GM21390 (cell line): ENCODE data around the gene IL2RG.

Source experiments
- ATAC-seq: cut with Tn5 transposase; IDR thresholded peaks from one replicate; pipeline ENCODE4 v1.9.1; 2021; ENCODE audit not compliant: unreplicated experiment

The IL2RG gene

GRCh38 chrX:71081330-71082123 is 29.9 kb downstream of the IL2RG start:
- ATAC-seq: no peak

GRCh38 chrX:71070531-71070930 is 40.8 kb downstream of the IL2RG start:
- ATAC-seq: no peak

DNA sequence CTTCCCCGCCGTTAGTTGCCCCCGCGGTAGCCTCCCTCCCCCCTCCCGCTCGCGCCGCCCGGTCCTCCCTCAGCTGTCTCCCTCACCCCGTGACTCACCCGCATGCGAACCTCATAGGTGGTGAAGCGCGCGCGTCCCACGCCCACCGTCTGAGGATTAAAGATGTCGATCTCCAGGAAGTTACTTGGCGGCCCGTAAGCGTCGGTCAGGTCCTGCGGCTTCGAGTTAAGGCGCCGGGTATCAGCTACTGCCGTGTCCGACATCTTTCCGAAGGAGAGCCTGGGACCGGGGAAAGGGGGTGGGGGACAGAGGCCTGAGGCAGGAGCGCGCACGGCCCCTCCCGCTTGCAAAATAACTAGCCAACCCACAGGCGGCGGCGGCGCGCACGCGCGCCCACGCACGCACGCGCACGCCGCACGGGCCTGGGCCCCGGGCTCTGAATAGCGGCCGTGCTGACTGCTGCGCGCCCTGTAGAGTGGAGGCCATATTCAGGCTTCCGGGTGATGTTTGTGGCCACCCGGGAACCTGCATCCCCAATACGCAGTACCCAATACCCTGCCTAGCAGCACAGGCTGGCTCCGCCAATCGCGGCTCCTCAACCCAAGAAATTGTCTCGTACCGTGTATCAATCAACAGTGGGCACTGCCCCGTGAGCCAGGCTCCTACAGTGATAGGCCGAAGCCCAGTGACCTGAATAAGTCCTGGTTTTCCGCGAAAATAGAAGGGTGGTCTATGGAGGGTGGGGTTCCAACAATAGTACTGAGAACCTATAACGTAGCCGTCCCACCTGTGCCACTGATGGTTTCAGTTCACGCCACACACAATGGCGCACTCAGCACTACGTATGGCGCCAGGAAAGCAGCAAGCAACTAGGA is 43.1 kb downstream of the IL2RG start, which contains the start of gene SNX12:
Gene SNX12 (minus strand): TSS at position 291 of the 875 bp plus-strand sequence. CDS start 28 bp downstream, at position 263.
- peak; percentile 93 for ATAC-seq

DNA sequence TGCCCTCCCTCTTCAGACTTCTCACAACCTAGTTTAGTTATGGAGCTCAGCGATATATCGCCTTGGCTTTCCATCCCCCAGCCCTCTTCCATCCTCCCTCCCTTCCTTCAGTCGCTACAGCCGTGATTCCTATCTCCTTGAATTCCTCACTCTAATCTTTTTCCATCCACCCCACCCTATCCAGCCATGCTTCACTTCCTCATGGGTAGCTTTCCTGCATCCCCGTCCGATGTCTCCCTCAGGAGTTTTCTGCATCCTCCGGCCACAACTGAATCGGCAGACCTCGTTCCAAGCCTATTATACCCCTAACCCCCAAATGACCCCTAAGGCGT is 43.7 kb downstream of the IL2RG start:
- no peak for ATAC-seq

GRCh38 chrX:71067089-71067488 is 44.3 kb downstream of the IL2RG start:
- ATAC-seq: no peak

DNA sequence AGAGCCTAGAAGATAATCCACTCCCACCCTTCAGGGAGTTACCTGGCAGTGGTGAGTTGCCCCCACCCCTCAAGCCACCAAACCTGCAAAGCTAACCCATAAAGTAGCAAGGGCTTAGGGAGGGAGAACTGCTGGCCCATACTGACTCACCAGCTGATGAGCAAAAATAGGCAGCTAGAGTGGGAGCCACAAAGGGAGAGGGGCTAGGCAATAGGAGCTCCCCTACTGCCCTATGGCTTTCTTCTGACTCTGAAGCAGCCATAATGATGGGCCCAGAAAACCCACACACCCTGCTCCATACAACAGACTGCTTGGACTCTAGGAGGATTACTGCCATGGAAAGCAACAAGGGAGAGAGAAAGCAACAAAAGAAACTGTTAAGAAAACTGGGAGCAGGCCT is 51.2 kb downstream of the IL2RG start:
- ATAC-seq: no peak

DNA sequence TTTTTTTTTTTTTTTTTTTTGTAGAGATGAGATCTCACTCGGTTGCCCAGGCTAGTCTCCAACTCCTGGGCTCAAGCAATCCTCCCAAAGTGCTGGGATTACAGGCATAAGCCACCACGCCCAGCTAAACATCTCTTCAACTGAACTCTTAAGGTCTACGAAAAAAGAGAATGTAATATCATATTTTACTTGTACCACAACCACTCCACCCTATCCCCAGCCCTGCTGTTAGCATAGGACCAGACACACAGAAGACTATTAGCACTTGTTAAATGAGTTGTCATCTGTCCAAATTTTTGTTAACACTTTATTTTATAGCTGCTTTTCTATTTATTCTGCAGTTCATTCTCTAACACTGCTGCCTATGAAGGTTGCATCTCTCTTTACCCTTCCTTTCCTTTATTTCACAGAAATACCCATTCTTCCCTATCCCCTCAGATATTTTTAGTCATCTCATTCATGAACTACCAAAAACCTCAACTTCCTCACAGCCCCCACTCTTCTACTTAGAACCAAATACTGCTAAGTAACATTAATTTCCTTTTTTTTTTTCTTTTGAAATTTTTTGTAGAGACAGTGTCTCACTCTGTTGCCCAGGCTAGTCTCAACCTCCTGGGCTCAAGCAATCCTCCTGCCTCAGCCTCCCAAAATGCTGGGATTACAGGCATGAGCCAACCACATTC is 53.4 kb downstream of the IL2RG start:
- no peak for ATAC-seq
